Measurements from ENCODE around the gene CTTN. TPM values are rescaled to one million over a fixed set of nuclear protein-coding genes. Genes with fewer than 3 reads are reported as not detected.

The CTTN gene
- total RNA-seq, 4 donors from 2014 or later = 179 to 458 (median 200) TPM

GRCh38 chr11:70432580-70432979 lies 34.3 kb downstream of the CTTN start:
- WGBS = 72% methylated on average over 15 of the region's 15 CpGs
- Histone ChIP-seq H3K36me3 (peaks cover 90% of the 10 kb centered on the region), H3K9me3 (no peaks in the 10 kb centered on the region), H3K4me1 (no peaks in the 10 kb centered on the region), H3K27ac (no peak overlapping the region), H3K4me3 (no peak overlapping the region), H3K27me3 (no peaks in the 10 kb centered on the region)
- DNase-seq (ENCODE audit: low spot score in 2 of 2) = no peak
- no peak for TF ChIP-seq CTCF (IDR thresholded peaks at IDR 0.05)
- TF ChIP-seq POLR2AphosphoS5 (IDR thresholded peaks at IDR 0.05) = no peak
- no peak for TF ChIP-seq POLR2A (IDR thresholded peaks at IDR 0.05)
- TF ChIP-seq EP300 (IDR thresholded peaks at IDR 0.05) = no peak

DNA sequence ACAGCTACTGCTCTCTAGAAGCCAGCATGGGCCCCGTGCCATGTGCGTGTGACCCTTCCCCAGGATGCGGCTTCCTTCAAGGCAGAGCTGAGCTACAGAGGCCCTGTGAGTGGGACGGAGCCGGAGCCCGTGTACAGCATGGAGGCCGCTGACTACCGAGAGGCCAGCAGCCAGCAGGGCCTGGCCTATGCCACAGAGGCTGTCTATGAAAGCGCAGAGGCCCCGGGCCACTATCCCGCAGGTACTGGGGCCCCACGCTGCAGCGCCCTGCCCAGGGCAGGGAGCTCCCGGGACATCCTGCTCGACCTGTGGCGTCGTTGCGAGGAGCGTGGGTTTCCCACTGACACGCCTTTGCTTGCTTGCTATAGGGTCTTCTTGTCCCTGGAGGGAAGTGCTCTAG lies 34.7 kb downstream of the CTTN start:
- WGBS = 93% methylated on average over 20 of the region's 20 CpGs
- no peaks in the 10 kb centered on the region for H3K27me3 ChIP-seq
- TF ChIP-seq EP300 (IDR thresholded peaks at IDR 0.05) (no peak), POLR2A (IDR thresholded peaks at IDR 0.05) (no peak), CTCF (IDR thresholded peaks at IDR 0.05) (no peak)
- no peak for DNase-seq (ENCODE audit: low spot score in 2 of 2)
- peaks cover 92% of the 10 kb centered on the region for H3K36me3 ChIP-seq
- no peaks in the 10 kb centered on the region for H3K9me3 ChIP-seq
- no peaks in the 10 kb centered on the region for H3K4me1 ChIP-seq
- H3K4me3 ChIP-seq = no peak overlapping the region
- H3K27ac ChIP-seq = no peak overlapping the region

- no peak for DNase-seq (ENCODE audit: low spot score in 2 of 2)
- no peak overlapping the region for H3K27ac ChIP-seq
- H3K27me3 ChIP-seq = no peaks in the 10 kb centered on the region
- H3K9me3 ChIP-seq = no peaks in the 10 kb centered on the region
- H3K36me3 ChIP-seq = peaks cover 95% of the 10 kb centered on the region
- TF ChIP-seq EP300 (IDR thresholded peaks at IDR 0.05) (no peak), POLR2A (IDR thresholded peaks at IDR 0.05) (no peak), CTCF (IDR thresholded peaks at IDR 0.05) (no peak), POLR2AphosphoS5 (IDR thresholded peaks at IDR 0.05) (no peak)
- no peaks in the 10 kb centered on the region for H3K4me1 ChIP-seq
- WGBS = 91% methylated on average over 13 of the region's 13 CpGs
- no peak overlapping the region for H3K4me3 ChIP-seq
These were observed 35.2 kb downstream of the CTTN start for GRCh38 chr11:70433526-70433925.

DNA sequence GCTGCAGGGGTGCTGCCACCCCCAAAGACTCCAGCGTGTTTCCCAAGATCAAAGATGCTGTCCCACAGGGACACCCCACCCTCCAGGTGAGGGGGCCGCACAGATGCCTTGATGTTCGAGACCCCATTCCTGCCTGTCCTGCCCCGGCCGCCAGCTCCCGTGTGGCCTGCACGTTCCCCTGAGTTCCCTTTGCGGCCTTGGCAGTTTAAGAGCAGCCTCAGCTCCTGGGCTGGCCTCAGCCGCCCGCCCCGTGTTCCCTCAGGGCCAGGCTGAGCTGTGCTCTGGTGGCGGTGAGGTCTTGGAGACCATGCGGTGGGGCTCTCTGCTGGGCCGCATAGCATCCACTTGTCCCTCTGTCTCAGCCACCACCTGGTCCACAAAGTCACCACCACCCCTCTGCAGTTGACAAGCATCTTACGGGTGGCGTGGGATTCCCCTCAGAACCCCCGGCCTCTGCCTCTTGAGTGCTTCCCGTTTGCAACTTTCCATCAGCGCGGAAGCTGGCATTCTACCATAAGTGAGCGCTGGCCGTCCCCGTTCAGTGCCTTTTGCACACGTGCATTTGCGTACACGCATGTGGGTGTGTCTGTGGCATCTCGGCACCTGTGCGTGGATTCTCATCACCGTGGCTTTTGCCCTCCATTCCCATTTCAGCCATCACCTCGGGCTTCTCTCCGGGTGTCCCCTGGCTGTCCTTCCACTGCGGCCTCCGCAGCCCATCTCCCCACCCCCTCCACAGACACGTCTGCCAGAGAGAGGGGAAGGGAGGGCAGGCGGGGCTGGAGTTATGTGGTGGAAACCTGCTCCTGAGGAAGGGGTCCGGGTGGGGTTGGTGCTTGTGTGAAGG lies 35.9 kb downstream of the CTTN start:
- 87% methylated on average over 33 of the region's 36 CpGs for WGBS
- no peak for DNase-seq (ENCODE audit: low spot score in 2 of 2)
- no peaks in the 10 kb centered on the region for H3K27me3 ChIP-seq
- H3K4me1 ChIP-seq = no peaks in the 10 kb centered on the region
- TF ChIP-seq POLR2A (IDR thresholded peaks at IDR 0.05) (no peak), POLR2AphosphoS5 (IDR thresholded peaks at IDR 0.05) (no peak), CTCF (IDR thresholded peaks at IDR 0.05) (no peak), EP300 (IDR thresholded peaks at IDR 0.05) (no peak)
- no peak overlapping the region for H3K4me3 ChIP-seq
- no peaks in the 10 kb centered on the region for H3K9me3 ChIP-seq
- no peak overlapping the region for H3K27ac ChIP-seq
- peaks cover 93% of the 10 kb centered on the region for H3K36me3 ChIP-seq

- no peak overlapping the region for H3K4me3 ChIP-seq
- H3K9me3 ChIP-seq = no peaks in the 10 kb centered on the region
- no peaks in the 10 kb centered on the region for H3K4me1 ChIP-seq
- TF ChIP-seq EP300 (IDR thresholded peaks at IDR 0.05) (no peak), POLR2A (IDR thresholded peaks at IDR 0.05) (no peak), POLR2AphosphoS5 (IDR thresholded peaks at IDR 0.05) (no peak), CTCF (IDR thresholded peaks at IDR 0.05) (no peak)
- H3K27me3 ChIP-seq = no peaks in the 10 kb centered on the region
- peaks cover 87% of the 10 kb centered on the region for H3K36me3 ChIP-seq
- WGBS = 79% methylated on average over 16 of the region's 17 CpGs
- DNase-seq (ENCODE audit: low spot score in 2 of 2) = no peak
- no peak overlapping the region for H3K27ac ChIP-seq
These were observed 36.5 kb downstream of the CTTN start for GRCh38 chr11:70434813-70435278.

All from suprapubic skin (tissue), 4 donors.